HS-27A (cell line): ENCODE measurements around the gene ROR2.

Experiments
- DNase-seq: peaks from one replicate; pipeline ENCODE4 v3.0.0-alpha.2; 2012; ENCODE audit warnings: low read depth, missing footprints

Gene ROR2

GRCh38 chr9:91900055-91900796 is 49.8 kb downstream of the ROR2 start:
- DNase-seq, result no peak

GRCh38 chr9:91899594-91899993 is 50.4 kb downstream of the ROR2 start:
- DNase-seq, result no peak

GRCh38 chr9:91899219-91899563 is 50.8 kb downstream of the ROR2 start:
- DNase-seq, result no peak

GRCh38 chr9:91898451-91899218 is 51.4 kb downstream of the ROR2 start:
- no peak for DNase-seq

GRCh38 chr9:91897201-91897600 is 52.8 kb downstream of the ROR2 start:
- DNase-seq, result no peak

GRCh38 chr9:91896513-91897121 is 53.4 kb downstream of the ROR2 start:
- DNase-seq, result no peak

GRCh38 chr9:91896097-91896496 is 53.9 kb downstream of the ROR2 start:
- DNase-seq, result no peak

GRCh38 chr9:91894536-91894935 is 55.5 kb downstream of the ROR2 start:
- no peak for DNase-seq

GRCh38 chr9:91894023-91894422 is 56.0 kb downstream of the ROR2 start:
- DNase-seq, result no peak

- no peak for DNase-seq
Observed at GRCh38 chr9:91891915-91892314, 58.1 kb downstream of the ROR2 start.

GRCh38 chr9:91890662-91891061 is 59.4 kb downstream of the ROR2 start:
- no peak for DNase-seq

- DNase-seq, result no peak
Observed at GRCh38 chr9:91889161-91889911, 60.7 kb downstream of the ROR2 start.

GRCh38 chr9:91886414-91887076 is 63.5 kb downstream of the ROR2 start:
- no peak for DNase-seq

GRCh38 chr9:91885746-91886413 is 64.1 kb downstream of the ROR2 start:
- no peak for DNase-seq

GRCh38 chr9:91884696-91885687 is 65.0 kb downstream of the ROR2 start:
- DNase-seq, result no peak

GRCh38 chr9:91884153-91884552 is 65.9 kb downstream of the ROR2 start:
- DNase-seq, result no peak

GRCh38 chr9:91883503-91883902 is 66.5 kb downstream of the ROR2 start:
- DNase-seq, result no peak

- no peak for DNase-seq
Observed at GRCh38 chr9:91882627-91883026, 67.4 kb downstream of the ROR2 start.

- no peak for DNase-seq
Observed at GRCh38 chr9:91880378-91880972, 69.6 kb downstream of the ROR2 start.

- no peak for DNase-seq
Observed at GRCh38 chr9:91879231-91879630, 70.8 kb downstream of the ROR2 start.
